Measurements from ENCODE around the gene SYT2.
"Not testable (repeated sequence)": the region's sequence is repeated elsewhere in the genome, so short reads cannot be mapped to it uniquely, and the experiment has no call there.

Gene SYT2

GRCh38 chr1:202588503-202589189 is 121.6 kb downstream of the SYT2 start:
- no peak for DNase-seq

GRCh38 chr1:202587859-202588485 is 122.3 kb downstream of the SYT2 start:
- no peak for DNase-seq

- DNase-seq = no peak
These were observed 123.4 kb downstream of the SYT2 start for GRCh38 chr1:202586871-202587270.

GRCh38 chr1:202586018-202586821 is 124.0 kb downstream of the SYT2 start:
- DNase-seq = no peak

GRCh38 chr1:202585590-202585933 is 124.7 kb downstream of the SYT2 start:
- no peak for DNase-seq

- DNase-seq = no peak
These were observed 125.3 kb downstream of the SYT2 start for GRCh38 chr1:202584707-202585589.

GRCh38 chr1:202582350-202582749 is 127.9 kb downstream of the SYT2 start:
- DNase-seq = not testable (repeated sequence)

- DNase-seq = no peak
These were observed 129.6 kb downstream of the SYT2 start for GRCh38 chr1:202580619-202581018.

- no peak for DNase-seq
These were observed 130.4 kb downstream of the SYT2 start for GRCh38 chr1:202579806-202580205.

GRCh38 chr1:202578565-202578964 is 131.7 kb downstream of the SYT2 start:
- no peak for DNase-seq

GRCh38 chr1:202578001-202578504 is 132.2 kb downstream of the SYT2 start:
- DNase-seq = no peak

GRCh38 chr1:202577381-202577780 is 132.9 kb downstream of the SYT2 start:
- no peak for DNase-seq

GRCh38 chr1:202576816-202577215 is 133.4 kb downstream of the SYT2 start:
- no peak for DNase-seq

- DNase-seq = no peak
These were observed 134.2 kb downstream of the SYT2 start for GRCh38 chr1:202575918-202576653.

GRCh38 chr1:202572867-202573266 is 137.4 kb downstream of the SYT2 start:
- DNase-seq = no peak

GRCh38 chr1:202571719-202572339 is 138.4 kb downstream of the SYT2 start:
- no peak for DNase-seq

GRCh38 chr1:202569393-202570322 is 140.6 kb downstream of the SYT2 start:
- DNase-seq = no peak

- DNase-seq = no peak
These were observed 141.4 kb downstream of the SYT2 start for GRCh38 chr1:202568826-202569225.

- DNase-seq = no peak
These were observed 141.8 kb downstream of the SYT2 start for GRCh38 chr1:202568410-202568809.

GRCh38 chr1:202567738-202568137 is 142.5 kb downstream of the SYT2 start:
- no peak for DNase-seq

All from activated T-cell treated with anti-CD3 and anti-CD28 coated beads for 4 hours (primary cell).